Breast epithelium (tissue), 3 donors: ENCODE data around the gene PPP1R26.

ENCODE experiments used
- CTCF ChIP-seq, 3 donors: fragments of 450-650 bp; IDR thresholded peaks; one replicate each; pipeline ENCODE4 v1.5.1; 2016 to 2017; ENCODE audit warnings: antibody characterized with exemption in 3 of 3, mild to moderate bottlenecking in 3 of 3, moderate library complexity in 3 of 3
- POLR2A ChIP-seq: fragments of 450-650 bp; IDR thresholded peaks from one replicate; pipeline ENCODE4 v1.6.1; 2016; ENCODE audit warnings: antibody characterized with exemption, mild to moderate bottlenecking, moderate library complexity

GRCh38 chr9:135519179-135519971 is 39.8 kb downstream of the PPP1R26 start:
- TF ChIP-seq CTCF (IDR thresholded peaks at IDR 0.05) (no peak), POLR2A (no peak)
